MM.1S (cell line): ENCODE measurements around the gene C11orf21.

ENCODE experiments used
- DNase-seq: peaks from one replicate; pipeline ENCODE4 v3.0.0-alpha.2; 2015
- H2AFZ ChIP-seq: fragments of 300-600 bp; sonication (generic); 2 replicates; pipeline ENCODE4 v1.6.0; 2016; ENCODE audit warnings: antibody characterized with exemption, low read length
- H3F3A ChIP-seq: fragments of 300-600 bp; sonication (generic); 2 replicates; pipeline ENCODE4 v1.6.1; 2016; ENCODE audit warnings: mild to moderate bottlenecking, antibody characterized with exemption, low read length, moderate library complexity, mixed read lengths; ENCODE audit not compliant: insufficient read depth
- H3K27ac ChIP-seq: fragments of 300-600 bp; sonication (generic); 2 replicates; pipeline ENCODE4 v1.5.1; 2016; ENCODE audit warnings: mild to moderate bottlenecking, low read length
- H3K27me3 ChIP-seq: fragments of 300-600 bp; sonication (generic); replicated peaks from 2 replicates; pipeline ENCODE4 v1.6.0; 2016; ENCODE audit warnings: low read length; ENCODE audit not compliant: insufficient read depth
- H3K36me3 ChIP-seq: fragments of 300-600 bp; sonication (generic); replicated peaks from 2 replicates; pipeline ENCODE4 v1.6.1; 2016; ENCODE audit warnings: mild to moderate bottlenecking, low read length, mixed read lengths; ENCODE audit not compliant: insufficient read depth
- H3K4me1 ChIP-seq: fragments of 300-600 bp; sonication (generic); 2 replicates; pipeline ENCODE4 v1.6.1; 2016; ENCODE audit warnings: low read length, mixed read lengths
- H3K4me2 ChIP-seq: fragments of 300-600 bp; sonication (generic); 2 replicates; pipeline ENCODE4 v1.6.0; 2016; ENCODE audit warnings: low read depth, low read length
- H3K4me3 ChIP-seq: fragments of 300-600 bp; sonication (generic); 2 replicates; pipeline ENCODE4 v1.5.1; 2016; ENCODE audit warnings: low read length, mixed read lengths
- H3K79me2 ChIP-seq: fragments of 300-600 bp; sonication (generic); 2 replicates; pipeline ENCODE4 v1.6.1; 2016; ENCODE audit warnings: mixed run types, low read length, mixed read lengths
- H3K9ac ChIP-seq: fragments of 300-600 bp; sonication (generic); 2 replicates; pipeline ENCODE4 v1.6.1; 2016; ENCODE audit warnings: low read length, mixed read lengths
- H3K9me2 ChIP-seq: fragments of 300-600 bp; sonication (generic); replicated peaks from 2 replicates; pipeline ENCODE4 v1.6.1; 2016; ENCODE audit warnings: mild to moderate bottlenecking, low read length, mixed read lengths; ENCODE audit not compliant: insufficient read depth
- H3K9me3 ChIP-seq: fragments of 300-600 bp; sonication (generic); replicated peaks from 2 replicates; pipeline ENCODE4 v1.6.1; 2016; ENCODE audit warnings: mild to moderate bottlenecking, low read length, mixed read lengths; ENCODE audit not compliant: insufficient read depth
- H4K20me1 ChIP-seq: fragments of 300-600 bp; sonication (generic); 2 replicates; pipeline ENCODE4 v1.6.1; 2016; ENCODE audit warnings: mild to moderate bottlenecking, low read length, moderate library complexity, mixed read lengths; ENCODE audit not compliant: insufficient read depth
- EZH2 ChIP-seq: fragments of 300-600 bp; sonication (generic); optimal IDR thresholded peaks from 2 replicates; pipeline ENCODE3; 2017; ENCODE audit warnings: low read depth, mild to moderate bottlenecking, antibody characterized with exemption, low read length, mixed read lengths
- EZH2phosphoT487 ChIP-seq: fragments of 300-600 bp; sonication (generic); IDR thresholded peaks from 2 replicates; pipeline ENCODE4 v1.6.1; 2018; ENCODE audit warnings: antibody characterized with exemption, low read length
- TF ChIP-seq, protein P1 (sequence below): fragments of 300-600 bp; sonication (generic); IDR thresholded peaks from 2 replicates; pipeline ENCODE4 v1.5.1; 2016; ENCODE audit warnings: antibody characterized with exemption, low read length, mixed read lengths

Gene C11orf21

DNA sequence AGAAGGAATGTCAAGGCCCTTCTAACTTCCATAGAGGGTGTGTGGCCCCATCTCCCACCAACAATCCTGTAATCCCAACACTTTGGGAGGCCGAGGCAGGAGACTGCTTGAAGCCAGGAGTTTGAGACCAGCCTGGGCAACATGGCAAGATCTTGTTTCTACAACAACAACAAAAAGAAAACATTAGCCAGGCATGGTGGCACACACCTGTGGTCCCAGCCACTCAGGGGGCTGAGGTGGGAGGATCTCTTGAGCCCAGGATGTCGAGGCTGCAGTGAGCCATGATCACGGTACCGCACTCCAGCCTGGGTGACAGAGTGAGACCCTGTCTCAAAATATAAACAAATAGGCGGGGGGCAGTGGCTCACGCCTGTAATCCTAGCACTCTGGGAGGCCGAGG lies 17.0 kb upstream of the C11orf21 start:
- H2AFZ ChIP-seq, result no peak overlapping the region
- no peaks in the 10 kb centered on the region for H3F3A ChIP-seq
- DNase-seq, result no peak
- H3K9me2 ChIP-seq, result no peaks in the 10 kb centered on the region
- no peaks in the 10 kb centered on the region for H3K36me3 ChIP-seq
- H4K20me1 ChIP-seq, result no peaks in the 10 kb centered on the region
- H3K27me3 ChIP-seq, result peaks cover 84% of the 10 kb centered on the region
- H3K9me3 ChIP-seq, result no peaks in the 10 kb centered on the region
- H3K27ac ChIP-seq, result no peak overlapping the region
- H3K79me2 ChIP-seq, result no peaks in the 10 kb centered on the region
- H3K9ac ChIP-seq, result no peak overlapping the region
- no peak overlapping the region for H3K4me2 ChIP-seq
- no peaks in the 10 kb centered on the region for H3K4me1 ChIP-seq
- TF ChIP-seq EZH2, result no peak
- no peak for TF ChIP-seq EZH2phosphoT487
- TF ChIP-seq, protein P1, sequence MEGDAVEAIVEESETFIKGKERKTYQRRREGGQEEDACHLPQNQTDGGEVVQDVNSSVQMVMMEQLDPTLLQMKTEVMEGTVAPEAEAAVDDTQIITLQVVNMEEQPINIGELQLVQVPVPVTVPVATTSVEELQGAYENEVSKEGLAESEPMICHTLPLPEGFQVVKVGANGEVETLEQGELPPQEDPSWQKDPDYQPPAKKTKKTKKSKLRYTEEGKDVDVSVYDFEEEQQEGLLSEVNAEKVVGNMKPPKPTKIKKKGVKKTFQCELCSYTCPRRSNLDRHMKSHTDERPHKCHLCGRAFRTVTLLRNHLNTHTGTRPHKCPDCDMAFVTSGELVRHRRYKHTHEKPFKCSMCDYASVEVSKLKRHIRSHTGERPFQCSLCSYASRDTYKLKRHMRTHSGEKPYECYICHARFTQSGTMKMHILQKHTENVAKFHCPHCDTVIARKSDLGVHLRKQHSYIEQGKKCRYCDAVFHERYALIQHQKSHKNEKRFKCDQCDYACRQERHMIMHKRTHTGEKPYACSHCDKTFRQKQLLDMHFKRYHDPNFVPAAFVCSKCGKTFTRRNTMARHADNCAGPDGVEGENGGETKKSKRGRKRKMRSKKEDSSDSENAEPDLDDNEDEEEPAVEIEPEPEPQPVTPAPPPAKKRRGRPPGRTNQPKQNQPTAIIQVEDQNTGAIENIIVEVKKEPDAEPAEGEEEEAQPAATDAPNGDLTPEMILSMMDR, result no peak
- H3K4me3 ChIP-seq, result no peak overlapping the region

DNA sequence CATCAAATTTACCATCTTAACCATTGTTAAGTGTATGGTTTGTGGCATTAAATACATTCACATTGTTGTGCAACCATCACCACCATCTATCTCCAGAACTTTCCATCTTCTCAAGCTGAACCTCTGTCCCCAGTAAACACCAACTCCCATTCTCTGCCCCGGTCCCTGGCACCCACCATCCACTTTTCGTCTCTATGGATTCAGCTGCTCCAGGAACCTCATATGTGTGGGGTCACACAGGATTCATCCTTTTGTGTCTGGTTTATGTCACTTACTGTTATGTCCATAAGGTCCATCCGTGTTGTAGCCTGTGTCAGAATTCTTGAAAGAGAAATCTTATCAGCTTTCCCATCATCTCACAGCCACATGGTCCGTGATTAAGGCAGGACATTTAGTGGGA lies 16.4 kb upstream of the C11orf21 start:
- TF ChIP-seq EZH2phosphoT487 (no peak), EZH2 (no peak)
- no peak for DNase-seq
- Histone ChIP-seq H3K79me2 (no peaks in the 10 kb centered on the region), H3K4me2 (no peak overlapping the region), H3K9ac (no peak overlapping the region), H3K9me2 (no peaks in the 10 kb centered on the region), H3K27me3 (peaks cover 88% of the 10 kb centered on the region), H3K36me3 (no peaks in the 10 kb centered on the region), H3K27ac (no peak overlapping the region), H3F3A (no peaks in the 10 kb centered on the region), H2AFZ (no peak overlapping the region), H3K9me3 (no peaks in the 10 kb centered on the region), H3K4me1 (no peaks in the 10 kb centered on the region), H4K20me1 (no peaks in the 10 kb centered on the region), H3K4me3 (no peak overlapping the region)

GRCh38 chr11:2317354-2318050 lies 15.8 kb upstream of the C11orf21 start:
- no peak overlapping the region for H2AFZ ChIP-seq
- H3K9ac ChIP-seq, result no peak overlapping the region

DNA sequence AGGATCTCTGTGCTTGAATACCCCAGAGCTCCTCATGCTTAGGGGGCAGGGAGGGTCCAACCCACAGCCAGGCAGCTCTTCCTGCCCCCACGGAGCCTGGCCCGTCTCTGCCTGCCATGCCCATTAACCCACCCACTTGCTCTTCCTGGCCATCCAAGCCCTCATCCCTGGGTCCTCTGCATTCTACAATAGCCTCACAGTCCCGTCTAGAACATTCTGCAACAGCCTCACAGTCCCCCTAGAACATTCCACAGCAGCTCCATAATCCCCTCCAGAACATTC lies 15.2 kb upstream of the C11orf21 start:
- Histone ChIP-seq H3K9me2 (no peaks in the 10 kb centered on the region), H4K20me1 (no peaks in the 10 kb centered on the region), H3K4me3 (no peak overlapping the region), H3K4me1 (no peaks in the 10 kb centered on the region), H3K36me3 (no peaks in the 10 kb centered on the region), H3K79me2 (no peaks in the 10 kb centered on the region), H3K9ac (no peak overlapping the region), H3F3A (no peaks in the 10 kb centered on the region), H3K9me3 (no peaks in the 10 kb centered on the region), H2AFZ (no peak overlapping the region), H3K4me2 (no peak overlapping the region), H3K27ac (no peak overlapping the region), H3K27me3 (peaks cover 91% of the 10 kb centered on the region)
- no peak for DNase-seq
- TF ChIP-seq EZH2 (no peak), EZH2phosphoT487 (no peak)
- TF ChIP-seq, protein P1, result no peak

More at GRCh38 chr11:2317354-2318050, 15.8 kb upstream of the C11orf21 start:
- no peak for DNase-seq
- H3K27me3 ChIP-seq, result peaks cover 88% of the 10 kb centered on the region
- H3K36me3 ChIP-seq, result no peaks in the 10 kb centered on the region
- no peaks in the 10 kb centered on the region for H3K9me2 ChIP-seq
- H3F3A ChIP-seq, result no peaks in the 10 kb centered on the region
- H4K20me1 ChIP-seq, result no peaks in the 10 kb centered on the region
- H3K4me1 ChIP-seq, result no peaks in the 10 kb centered on the region
- H3K4me2 ChIP-seq, result no peak overlapping the region
- no peaks in the 10 kb centered on the region for H3K9me3 ChIP-seq
- H3K79me2 ChIP-seq, result no peaks in the 10 kb centered on the region
- TF ChIP-seq, protein P1, result no peak
- TF ChIP-seq EZH2, result no peak
- no peak for TF ChIP-seq EZH2phosphoT487
- no peak overlapping the region for H3K27ac ChIP-seq
- H3K4me3 ChIP-seq, result no peak overlapping the region
